ENCODE data around the gene CCDC70. TPM values are rescaled to one million over a fixed set of nuclear protein-coding genes. Genes with fewer than 3 reads are reported as not detected.
A peak's percentile ranks its signal among the peaks of the same experiment; 100 is the strongest.

CCDC70 gene
- total RNA-seq, 1 donor from 2014 or later = not detected

GRCh38 chr13:51825165-51825592 lies 36.6 kb upstream of the CCDC70 start:
- Histone ChIP-seq H4K20me1 (ENCODE audit: insufficient read depth, low read length) (no peaks in the 10 kb centered on the region), H3K9me3 (ENCODE audit: insufficient read depth, low read depth, low read length) (no peaks in the 10 kb centered on the region), H3K27ac (ENCODE audit: low read depth, low read length) (no peak overlapping the region), H3K36me3 (ENCODE audit: insufficient read depth, low read length) (no peaks in the 10 kb centered on the region), H2AFZ (ENCODE audit: low read depth, low read length) (no peak overlapping the region), H3K9ac (ENCODE audit: low read length) (no peak overlapping the region), H3K4me1 (ENCODE audit: insufficient read depth, low read length) (no peaks in the 10 kb centered on the region), H3K27me3 (ENCODE audit: insufficient read depth, low read length) (peaks cover 35% of the 10 kb centered on the region), H3K79me2 (ENCODE audit: insufficient read depth, low read length) (no peaks in the 10 kb centered on the region), H3K4me2 (ENCODE audit: low read length) (peak overlapping the region; percentile 15), H3K4me3 (ENCODE audit: insufficient read depth, low read depth, low read length) (no peak overlapping the region)
- Mint-ChIP-seq H3K27ac (ENCODE audit: unreplicated experiment) (no peak overlapping the region), H3K36me3 (ENCODE audit: low read depth, unreplicated experiment) (no peaks in the 10 kb centered on the region), H3K9me3 (ENCODE audit: unreplicated experiment) (no peaks in the 10 kb centered on the region), H3K4me3 (ENCODE audit: unreplicated experiment) (no peak overlapping the region), H3K4me1 (ENCODE audit: low read depth, unreplicated experiment) (peaks cover 8% of the 10 kb centered on the region), H3K27me3 (ENCODE audit: low read depth, unreplicated experiment) (peaks cover 41% of the 10 kb centered on the region)
- DNase-seq (ENCODE audit: low read depth) = peak; percentile 65
- FAIRE-seq = no peak
- TF ChIP-seq CTCF (IDR thresholded peaks at IDR 0.05; ENCODE audit: insufficient read depth, low read depth, low read length) (no peak), EZH2 (IDR thresholded peaks at IDR 0.05; ENCODE audit: insufficient read depth, low read length) (no peak)

GRCh38 chr13:51825681-51826254 lies 36.0 kb upstream of the CCDC70 start:
- no peak overlapping the region for H2AFZ ChIP-seq (ENCODE audit: low read depth, low read length)
- Mint-ChIP-seq H3K4me3 (ENCODE audit: unreplicated experiment) (no peak overlapping the region), H3K9me3 (ENCODE audit: unreplicated experiment) (no peaks in the 10 kb centered on the region), H3K27me3 (ENCODE audit: low read depth, unreplicated experiment) (peaks cover 42% of the 10 kb centered on the region), H3K27ac (ENCODE audit: unreplicated experiment) (no peak overlapping the region), H3K4me1 (ENCODE audit: low read depth, unreplicated experiment) (peaks cover 8% of the 10 kb centered on the region), H3K36me3 (ENCODE audit: low read depth, unreplicated experiment) (no peaks in the 10 kb centered on the region)
- H4K20me1 ChIP-seq (ENCODE audit: insufficient read depth, low read length) = no peaks in the 10 kb centered on the region
- FAIRE-seq (no peak), DNase-seq (ENCODE audit: low read depth) (no peak)
- no peaks in the 10 kb centered on the region for H3K9me3 ChIP-seq (ENCODE audit: insufficient read depth, low read depth, low read length)
- H3K4me1 ChIP-seq (ENCODE audit: insufficient read depth, low read length) = no peaks in the 10 kb centered on the region
- peaks cover 38% of the 10 kb centered on the region for H3K27me3 ChIP-seq (ENCODE audit: insufficient read depth, low read length)
- no peak overlapping the region for H3K4me2 ChIP-seq (ENCODE audit: low read length)
- H3K79me2 ChIP-seq (ENCODE audit: insufficient read depth, low read length) = no peaks in the 10 kb centered on the region
- H3K4me3 ChIP-seq (ENCODE audit: insufficient read depth, low read depth, low read length) = no peak overlapping the region
- H3K27ac ChIP-seq (ENCODE audit: low read depth, low read length) = no peak overlapping the region
- H3K9ac ChIP-seq (ENCODE audit: low read length) = no peak overlapping the region
- TF ChIP-seq CTCF (IDR thresholded peaks at IDR 0.05; ENCODE audit: insufficient read depth, low read depth, low read length) (no peak), EZH2 (IDR thresholded peaks at IDR 0.05; ENCODE audit: insufficient read depth, low read length) (no peak)
- no peaks in the 10 kb centered on the region for H3K36me3 ChIP-seq (ENCODE audit: insufficient read depth, low read length)

- H3K9ac ChIP-seq (ENCODE audit: low read length) = no peak overlapping the region
- no peaks in the 10 kb centered on the region for H3K4me1 ChIP-seq (ENCODE audit: insufficient read depth, low read length)
- H3K4me2 ChIP-seq (ENCODE audit: low read length) = no peak overlapping the region
- DNase-seq (ENCODE audit: low read depth) (no peak), FAIRE-seq (no peak)
- peaks cover 35% of the 10 kb centered on the region for H3K27me3 ChIP-seq (ENCODE audit: insufficient read depth, low read length)
- no peak overlapping the region for H2AFZ ChIP-seq (ENCODE audit: low read depth, low read length)
- Mint-ChIP-seq H3K36me3 (ENCODE audit: low read depth, unreplicated experiment) (no peaks in the 10 kb centered on the region), H3K9me3 (ENCODE audit: unreplicated experiment) (no peaks in the 10 kb centered on the region), H3K27ac (ENCODE audit: unreplicated experiment) (no peak overlapping the region), H3K27me3 (ENCODE audit: low read depth, unreplicated experiment) (peaks cover 45% of the 10 kb centered on the region), H3K4me3 (ENCODE audit: unreplicated experiment) (no peak overlapping the region), H3K4me1 (ENCODE audit: low read depth, unreplicated experiment) (peaks cover 8% of the 10 kb centered on the region)
- H4K20me1 ChIP-seq (ENCODE audit: insufficient read depth, low read length) = no peaks in the 10 kb centered on the region
- H3K36me3 ChIP-seq (ENCODE audit: insufficient read depth, low read length) = no peaks in the 10 kb centered on the region
- H3K4me3 ChIP-seq (ENCODE audit: insufficient read depth, low read depth, low read length) = no peak overlapping the region
- TF ChIP-seq CTCF (IDR thresholded peaks at IDR 0.05; ENCODE audit: insufficient read depth, low read depth, low read length) = no peak
- no peak for TF ChIP-seq EZH2 (IDR thresholded peaks at IDR 0.05; ENCODE audit: insufficient read depth, low read length)
- H3K27ac ChIP-seq (ENCODE audit: low read depth, low read length) = no peak overlapping the region
- H3K9me3 ChIP-seq (ENCODE audit: insufficient read depth, low read depth, low read length) = no peaks in the 10 kb centered on the region
- H3K79me2 ChIP-seq (ENCODE audit: insufficient read depth, low read length) = no peaks in the 10 kb centered on the region
Observed at GRCh38 chr13:51826606-51827005, 35.2 kb upstream of the CCDC70 start.

Measured in astrocyte (in vitro differentiated cells and primary cell).